ENCODE measurements around the gene CELF5. TPM values are rescaled to one million over a fixed set of nuclear protein-coding genes. Genes with fewer than 3 reads are reported as not detected.
"Not testable (repeated sequence)": the region's sequence is repeated elsewhere in the genome, so short reads cannot be mapped to it uniquely, and the experiment has no call there.

Gene CELF5
- total RNA-seq, 3 donors from 2014 or later (not counting 1 experiment from before 2014, with no cell fraction given), result 0.41 to 0.83 TPM; not detected in 1

- TF ChIP-seq CTCF (IDR thresholded peaks at IDR 0.05), result no peak
- intact Hi-C loops (cut with micrococcal nuclease), result no loop called here
- no peak overlapping the region for H3K27ac ChIP-seq (ENCODE audit: low read length)
- H3K9me3 ChIP-seq (ENCODE audit: control insufficient read depth, insufficient read depth, low read length), result no peaks in the 10 kb centered on the region
- ATAC-seq, result no peak
- H3K27me3 ChIP-seq (ENCODE audit: control insufficient read depth, insufficient read depth, low read length), result peaks cover 3% of the 10 kb centered on the region
- Mint-ChIP-seq H3K36me3 (no peaks in the 10 kb centered on the region), H3K27ac (no peak overlapping the region), H3K4me3 (no peak overlapping the region), H3K4me1 (no peaks in the 10 kb centered on the region), H3K27me3 (ENCODE audit: low read depth in 2 of 2) (peaks cover 7 to 21% of the 10 kb centered on the region in 2 donors), H3K9me3 (peaks cover 0 to 2% of the 10 kb centered on the region in 2 donors)
- H3K4me1 ChIP-seq (ENCODE audit: control insufficient read depth, insufficient read depth, low read length), result no peaks in the 10 kb centered on the region
- no peaks in the 10 kb centered on the region for H3K36me3 ChIP-seq (ENCODE audit: control insufficient read depth, insufficient read depth, low read length)
- 79% methylated on average over 3 of the region's 4 CpGs for WGBS (ENCODE audit: insufficient coverage)
- no peak for DNase-seq
- H3K4me3 ChIP-seq (ENCODE audit: low read length), result no peak overlapping the region
Measured at GRCh38 chr19:3233831-3234230, 9.4 kb downstream of the CELF5 start.

- H3K36me3 Mint-ChIP-seq, result no peaks in the 10 kb centered on the region
- peaks cover 0 to 2% of the 10 kb centered on the region in 2 donors for H3K9me3 Mint-ChIP-seq
- peaks cover 0 to 16% of the 10 kb centered on the region in 2 donors for H3K27me3 Mint-ChIP-seq (ENCODE audit: low read depth in 2 of 2)
- no peak for TF ChIP-seq CTCF (IDR thresholded peaks at IDR 0.05)
- no peak overlapping the region for H3K4me3 Mint-ChIP-seq
- no peak for DNase-seq
- no peak for ATAC-seq
- peaks cover 3% of the 10 kb centered on the region for H3K27me3 ChIP-seq (ENCODE audit: control insufficient read depth, insufficient read depth, low read length)
- H3K27ac ChIP-seq (ENCODE audit: low read length), result no peak overlapping the region
- H3K4me1 Mint-ChIP-seq, result no peaks in the 10 kb centered on the region
- H3K27ac Mint-ChIP-seq, result no peak overlapping the region
- no peaks in the 10 kb centered on the region for H3K9me3 ChIP-seq (ENCODE audit: control insufficient read depth, insufficient read depth, low read length)
- no peak overlapping the region for H3K4me3 ChIP-seq (ENCODE audit: low read length)
- H3K4me1 ChIP-seq (ENCODE audit: control insufficient read depth, insufficient read depth, low read length), result no peaks in the 10 kb centered on the region
- intact Hi-C loops (cut with micrococcal nuclease), result no loop called here
- no peaks in the 10 kb centered on the region for H3K36me3 ChIP-seq (ENCODE audit: control insufficient read depth, insufficient read depth, low read length)
- WGBS (ENCODE audit: insufficient coverage), result 63% methylated on average over 9 of the region's 9 CpGs
Measured at GRCh38 chr19:3234800-3235199, 10.3 kb downstream of the CELF5 start.

GRCh38 chr19:3235604-3236003, 11.1 kb downstream of the CELF5 start:
- intact Hi-C loops (cut with micrococcal nuclease); H3K9me3 ChIP-seq (ENCODE audit: control insufficient read depth, insufficient read depth, low read length); H3K36me3 Mint-ChIP-seq; H3K36me3 ChIP-seq (ENCODE audit: control insufficient read depth, insufficient read depth, low read length); DNase-seq; H3K27me3 ChIP-seq (ENCODE audit: control insufficient read depth, insufficient read depth, low read length); H3K27ac ChIP-seq (ENCODE audit: low read length); H3K4me3 ChIP-seq (ENCODE audit: low read length); H3K4me3 Mint-ChIP-seq; H3K9me3 Mint-ChIP-seq; ATAC-seq; H3K4me1 ChIP-seq (ENCODE audit: control insufficient read depth, insufficient read depth, low read length); H3K27ac Mint-ChIP-seq; H3K4me1 Mint-ChIP-seq: not testable (repeated sequence)
- peaks cover 0 to 16% of the 10 kb centered on the region in 2 donors for H3K27me3 Mint-ChIP-seq (ENCODE audit: low read depth in 2 of 2)
- WGBS (ENCODE audit: insufficient coverage), result 86% methylated on average over 2 of the region's 2 CpGs

- H3K36me3 Mint-ChIP-seq, result no peaks in the 10 kb centered on the region
- ATAC-seq (no peak), DNase-seq (no peak)
- no peak overlapping the region for H3K27ac Mint-ChIP-seq
- intact Hi-C loops (cut with micrococcal nuclease), result no loop called here
- H3K4me3 Mint-ChIP-seq, result no peak overlapping the region
- Histone ChIP-seq H3K9me3 (ENCODE audit: control insufficient read depth, insufficient read depth, low read length) (no peaks in the 10 kb centered on the region), H3K4me1 (ENCODE audit: control insufficient read depth, insufficient read depth, low read length) (no peaks in the 10 kb centered on the region), H3K36me3 (ENCODE audit: control insufficient read depth, insufficient read depth, low read length) (no peaks in the 10 kb centered on the region), H3K27me3 (ENCODE audit: control insufficient read depth, insufficient read depth, low read length) (no peaks in the 10 kb centered on the region), H3K4me3 (ENCODE audit: low read length) (no peak overlapping the region), H3K27ac (ENCODE audit: low read length) (no peak overlapping the region)
- peaks cover 0 to 2% of the 10 kb centered on the region in 2 donors for H3K9me3 Mint-ChIP-seq
- H3K27me3 Mint-ChIP-seq (ENCODE audit: low read depth in 2 of 2), result peaks cover 0 to 16% of the 10 kb centered on the region in 2 donors
- no peaks in the 10 kb centered on the region for H3K4me1 Mint-ChIP-seq
- WGBS (ENCODE audit: insufficient coverage), result 90% methylated on average over 4 of the region's 4 CpGs
- TF ChIP-seq CTCF (IDR thresholded peaks at IDR 0.05), result no peak
Measured at GRCh38 chr19:3236272-3236671, 11.8 kb downstream of the CELF5 start.
